Panc1 (cell line): Measurements from ENCODE around the gene LMNA. TPM values are rescaled to one million over a fixed set of nuclear protein-coding genes. Genes with fewer than 3 reads are reported as not detected.
A peak's percentile ranks its signal among the peaks of the same experiment; 100 is the strongest.

Experiments used
- ATAC-seq: fragments of 200-7000 bp; cut with Tn5 transposase; 2 replicates; pipeline ENCODE4 v1.9.1; 2020; ENCODE audit warnings: mild to moderate bottlenecking, moderate library complexity
- BruUV-seq: library from RNA; stranded (reverse); fragments of 400-500 nt; replicated peaks from 2 replicates; lab custom pipeline; 2021; lab: Mats Ljungman, UMichigan
- CTCF ChIA-PET: fragments of 300-600 bp; sonication (Branson Sonifier 250); formaldehyde crosslinking; loops from one replicate; lab custom pipeline; 2022; ENCODE audit warnings: antibody characterized with exemption; lab: Charles Lee
- POLR2A ChIA-PET: fragments of 300-600 bp; sonication (Branson Sonifier 250); formaldehyde crosslinking; loops from one replicate; lab custom pipeline; 2022; ENCODE audit warnings: antibody characterized with exemption; lab: Charles Lee
- DNase-seq: peaks from one replicate; pipeline ENCODE4 v3.0.0-alpha.2; 2010; ENCODE audit warnings: low read depth, low spot score
- H3K27ac ChIP-seq: 2 replicates; pipeline ENCODE4 v1.5.1; 2011; ENCODE audit warnings: mild to moderate bottlenecking, low read length, inconsistent platforms
- H3K27me3 ChIP-seq: fragments of 200-500 bp; sonication (Bioruptor generic); 2 replicates; pipeline ENCODE4 v1.6.0; 2014; ENCODE audit warnings: low read length, inconsistent platforms; ENCODE audit not compliant: control insufficient read depth, insufficient read depth
- H3K36me3 ChIP-seq: fragments of 200-500 bp; sonication (Bioruptor generic); 2 replicates; pipeline ENCODE4 v1.5.1; 2014; ENCODE audit warnings: inconsistent platforms, mild to moderate bottlenecking, low read length, moderate library complexity; ENCODE audit not compliant: control insufficient read depth, insufficient read depth
- H3K4me1 ChIP-seq: 2 replicates; pipeline ENCODE4 v1.5.1; 2011; ENCODE audit warnings: inconsistent platforms, mild to moderate bottlenecking, low read length, moderate library complexity; ENCODE audit not compliant: control insufficient read depth, insufficient read depth
- H3K4me3 ChIP-seq, 2 experiments: 2 replicates each; pipeline ENCODE4 v1.5.1; 2011 to 2012; ENCODE audit warnings: low read depth in 2 of 2, low read length in 2 of 2, mild to moderate bottlenecking in 2 of 2, inconsistent platforms in 1 of 2, moderate library complexity in 1 of 2
- H3K9me3 ChIP-seq: fragments of 200-500 bp; sonication (Bioruptor generic); 2 replicates; pipeline ENCODE4 v1.5.1; 2014; ENCODE audit warnings: low read depth, mild to moderate bottlenecking, inconsistent platforms, low read length, moderate library complexity; ENCODE audit not compliant: control insufficient read depth, insufficient read depth
- POLR2AphosphoS5 ChIP-seq: IDR thresholded peaks from 2 replicates; pipeline ENCODE4 v1.6.1; 2012; ENCODE audit warnings: mild to moderate bottlenecking, low read depth, low read length, moderate library complexity
- SIN3A ChIP-seq: IDR thresholded peaks from 2 replicates; pipeline ENCODE4 v1.6.1; 2012; ENCODE audit warnings: low read depth, mild to moderate bottlenecking, low read length, moderate library complexity, borderline replicate concordance; ENCODE audit not compliant: insufficient read depth
- TCF7L2 ChIP-seq: IDR thresholded peaks from 2 replicates; pipeline ENCODE4 v1.6.1; 2011; ENCODE audit warnings: mild to moderate bottlenecking, low read depth, low read length, inconsistent platforms
- in situ Hi-C: cut with HindIII; loops from 2 replicates; pipeline ENCODE4 v1.10.0; 2016; ENCODE audit warnings: low sequenced_read_pairs, low pct_unique_long_range_greater_than_20kb
- intact Hi-C: fragments of 100-400 bp; cut with micrococcal nuclease; formaldehyde crosslinking; loops from one replicate; pipeline ENCODE4 v1.10.0; 2022; ENCODE audit not compliant: unreplicated experiment
- total RNA-seq: library from RNA; stranded (reverse); gene quantifications from one replicate; pipeline ENCODE4 v1.2.1, GENCODE V29; 2021; ENCODE audit not compliant: unreplicated experiment
- TF ChIP-seq, protein P1 (sequence below), 2 experiments: IDR thresholded peaks; 2 replicates each; pipeline ENCODE4 v1.6.1; 2011 to 2012; ENCODE audit warnings: low read depth in 2 of 2, control low read depth in 1 of 2, low read length in 1 of 2, mild to moderate bottlenecking in 1 of 2, moderate library complexity in 1 of 2; ENCODE audit not compliant: insufficient read depth in 1 of 2
- TF ChIP-seq, protein P2 (sequence below): fragments of 450-650 bp; IDR thresholded peaks from 2 replicates; pipeline ENCODE4 v1.5.1; 2017; ENCODE audit warnings: mild to moderate bottlenecking

LMNA gene
- total RNA-seq, 1 experiment from 2014 or later = 691 TPM

DNA sequence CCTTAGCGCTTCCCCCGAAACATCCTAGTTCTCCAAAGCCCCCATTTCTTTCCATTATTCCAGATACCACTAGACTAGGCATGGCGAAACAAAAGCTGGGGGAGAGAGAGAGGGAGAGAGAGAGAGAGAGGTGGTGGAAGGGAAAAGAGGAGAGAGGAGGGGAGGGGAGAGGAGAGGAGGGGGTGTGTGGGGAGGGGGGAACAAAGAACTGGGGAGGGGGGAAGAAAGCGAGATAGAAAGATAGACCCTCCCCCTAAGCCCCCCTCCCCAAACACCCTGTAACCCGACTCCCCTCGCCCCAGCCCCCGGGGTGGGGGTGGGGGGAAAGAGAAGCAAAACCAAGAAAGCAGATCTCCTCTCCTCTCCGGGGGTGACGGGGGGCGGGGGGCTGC lies 32.6 kb upstream of the LMNA start:
- in situ Hi-C loops = no loop called here
- Histone ChIP-seq H3K27me3 (no peaks in the 10 kb centered on the region), H3K4me3 (peak overlapping the region; percentile 66 to 74), H3K27ac (peak overlapping the region; percentile 75), H3K9me3 (no peaks in the 10 kb centered on the region), H3K4me1 (peaks cover 10% of the 10 kb centered on the region), H3K36me3 (no peaks in the 10 kb centered on the region; the same call in 1 of the 2 replicates)
- TF ChIP-seq SIN3A = no peak
- no peak for TF ChIP-seq TCF7L2
- TF ChIP-seq POLR2AphosphoS5 = no peak
- TF ChIP-seq, protein P1, sequence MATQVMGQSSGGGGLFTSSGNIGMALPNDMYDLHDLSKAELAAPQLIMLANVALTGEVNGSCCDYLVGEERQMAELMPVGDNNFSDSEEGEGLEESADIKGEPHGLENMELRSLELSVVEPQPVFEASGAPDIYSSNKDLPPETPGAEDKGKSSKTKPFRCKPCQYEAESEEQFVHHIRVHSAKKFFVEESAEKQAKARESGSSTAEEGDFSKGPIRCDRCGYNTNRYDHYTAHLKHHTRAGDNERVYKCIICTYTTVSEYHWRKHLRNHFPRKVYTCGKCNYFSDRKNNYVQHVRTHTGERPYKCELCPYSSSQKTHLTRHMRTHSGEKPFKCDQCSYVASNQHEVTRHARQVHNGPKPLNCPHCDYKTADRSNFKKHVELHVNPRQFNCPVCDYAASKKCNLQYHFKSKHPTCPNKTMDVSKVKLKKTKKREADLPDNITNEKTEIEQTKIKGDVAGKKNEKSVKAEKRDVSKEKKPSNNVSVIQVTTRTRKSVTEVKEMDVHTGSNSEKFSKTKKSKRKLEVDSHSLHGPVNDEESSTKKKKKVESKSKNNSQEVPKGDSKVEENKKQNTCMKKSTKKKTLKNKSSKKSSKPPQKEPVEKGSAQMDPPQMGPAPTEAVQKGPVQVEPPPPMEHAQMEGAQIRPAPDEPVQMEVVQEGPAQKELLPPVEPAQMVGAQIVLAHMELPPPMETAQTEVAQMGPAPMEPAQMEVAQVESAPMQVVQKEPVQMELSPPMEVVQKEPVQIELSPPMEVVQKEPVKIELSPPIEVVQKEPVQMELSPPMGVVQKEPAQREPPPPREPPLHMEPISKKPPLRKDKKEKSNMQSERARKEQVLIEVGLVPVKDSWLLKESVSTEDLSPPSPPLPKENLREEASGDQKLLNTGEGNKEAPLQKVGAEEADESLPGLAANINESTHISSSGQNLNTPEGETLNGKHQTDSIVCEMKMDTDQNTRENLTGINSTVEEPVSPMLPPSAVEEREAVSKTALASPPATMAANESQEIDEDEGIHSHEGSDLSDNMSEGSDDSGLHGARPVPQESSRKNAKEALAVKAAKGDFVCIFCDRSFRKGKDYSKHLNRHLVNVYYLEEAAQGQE (IDR thresholded peaks at IDR 0.05; ENCODE audit: insufficient read depth in 1 of 2, low read depth in 2 of 2, low read length in 1 of 2) = no peak
- TF ChIP-seq, protein P2, sequence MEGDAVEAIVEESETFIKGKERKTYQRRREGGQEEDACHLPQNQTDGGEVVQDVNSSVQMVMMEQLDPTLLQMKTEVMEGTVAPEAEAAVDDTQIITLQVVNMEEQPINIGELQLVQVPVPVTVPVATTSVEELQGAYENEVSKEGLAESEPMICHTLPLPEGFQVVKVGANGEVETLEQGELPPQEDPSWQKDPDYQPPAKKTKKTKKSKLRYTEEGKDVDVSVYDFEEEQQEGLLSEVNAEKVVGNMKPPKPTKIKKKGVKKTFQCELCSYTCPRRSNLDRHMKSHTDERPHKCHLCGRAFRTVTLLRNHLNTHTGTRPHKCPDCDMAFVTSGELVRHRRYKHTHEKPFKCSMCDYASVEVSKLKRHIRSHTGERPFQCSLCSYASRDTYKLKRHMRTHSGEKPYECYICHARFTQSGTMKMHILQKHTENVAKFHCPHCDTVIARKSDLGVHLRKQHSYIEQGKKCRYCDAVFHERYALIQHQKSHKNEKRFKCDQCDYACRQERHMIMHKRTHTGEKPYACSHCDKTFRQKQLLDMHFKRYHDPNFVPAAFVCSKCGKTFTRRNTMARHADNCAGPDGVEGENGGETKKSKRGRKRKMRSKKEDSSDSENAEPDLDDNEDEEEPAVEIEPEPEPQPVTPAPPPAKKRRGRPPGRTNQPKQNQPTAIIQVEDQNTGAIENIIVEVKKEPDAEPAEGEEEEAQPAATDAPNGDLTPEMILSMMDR = no peak
- ATAC-seq (no peak), DNase-seq (no peak)
- no TSS peak for BruUV-seq
- ChIA-PET POLR2A (no interaction called here), CTCF (no interaction called here)
- intact Hi-C loops = no loop called here

DNA sequence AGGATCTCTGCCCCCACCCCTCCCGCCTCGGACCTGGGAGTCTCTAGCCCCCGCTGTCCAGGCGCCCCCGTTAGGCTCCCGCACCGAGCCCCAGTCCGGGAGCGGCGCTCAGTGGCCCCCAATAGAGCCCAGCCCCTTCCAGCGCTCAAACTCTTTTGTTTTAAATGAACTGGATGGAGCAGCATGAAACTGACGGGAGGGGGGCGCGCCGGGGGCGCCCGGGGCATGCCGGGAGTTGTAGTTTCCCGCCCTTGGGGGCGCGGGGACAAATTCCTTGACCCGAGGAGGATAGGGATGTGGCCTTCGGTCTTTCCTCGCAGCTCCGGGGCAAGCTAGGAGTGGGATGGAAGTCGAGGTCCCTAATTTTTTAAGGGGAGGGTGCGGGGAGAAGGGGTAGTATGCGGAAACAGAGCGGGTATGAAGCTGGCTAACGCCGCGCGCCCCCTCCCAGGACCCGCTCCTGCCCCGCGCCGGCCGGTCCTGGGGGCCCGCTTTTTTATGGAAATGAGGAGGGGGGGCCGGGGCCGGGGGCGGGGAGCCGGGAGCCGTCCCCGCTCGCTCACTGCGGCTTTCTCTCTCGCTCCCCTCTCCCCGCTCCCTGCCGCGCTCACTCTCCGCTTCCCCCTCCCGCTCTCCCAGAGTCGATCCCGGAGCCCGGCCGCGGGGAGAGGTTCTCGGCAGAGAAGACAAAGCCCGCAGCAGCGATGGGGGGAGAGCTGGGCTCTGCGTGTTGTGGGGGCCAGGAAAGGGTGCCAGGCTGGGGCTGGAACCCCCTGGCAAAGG lies 32.0 kb upstream of the LMNA start, which contains the start of gene MEX3A:
MEX3A (minus strand) TSS at position 157 of the 783 bp plus-strand sequence. CDS start 467 bp downstream, outside the sequence.
- H3K27me3 ChIP-seq = no peaks in the 10 kb centered on the region
- BruUV-seq = no TSS peak
- ChIA-PET POLR2A (no interaction called here), CTCF (no interaction called here)
- in situ Hi-C loops = no loop called here
- peak; percentile 89 for ATAC-seq
- DNase-seq = no peak
- peaks cover 10% of the 10 kb centered on the region for H3K4me1 ChIP-seq
- H3K36me3 ChIP-seq = no peaks in the 10 kb centered on the region; the same call in 1 of the 2 replicates
- TF ChIP-seq POLR2AphosphoS5 (peak; percentile 29; the same call in 1 of the 2 replicates), SIN3A (peak; percentile 91), TCF7L2 (no peak)
- TF ChIP-seq, protein P2 = no peak
- TF ChIP-seq, protein P1 (IDR thresholded peaks at IDR 0.05; ENCODE audit: insufficient read depth in 1 of 2, low read depth in 2 of 2, low read length in 1 of 2) = no peak
- intact Hi-C loops = no loop called here
- H3K27ac ChIP-seq = peak within 1 kb of the TSS; percentile 75
- H3K9me3 ChIP-seq = no peaks in the 10 kb centered on the region
- peak within 1 kb of the TSS; percentile 66 to 74 for H3K4me3 ChIP-seq
